Measurements from ENCODE around the gene P2RY2.

GRCh38 chr11:73200256-73200655, 17.8 kb upstream of the P2RY2 start:
- TF ChIP-seq, protein P1, sequence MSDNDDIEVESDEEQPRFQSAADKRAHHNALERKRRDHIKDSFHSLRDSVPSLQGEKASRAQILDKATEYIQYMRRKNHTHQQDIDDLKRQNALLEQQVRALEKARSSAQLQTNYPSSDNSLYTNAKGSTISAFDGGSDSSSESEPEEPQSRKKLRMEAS (CRISPR knock-in tag; IDR thresholded peaks at IDR 0.05): no peak
- TF ChIP-seq TEAD4 (CRISPR knock-in tag; IDR thresholded peaks at IDR 0.05): no peak
- no peak for TF ChIP-seq CTCF (IDR thresholded peaks at IDR 0.05)
- TF ChIP-seq, protein P2, sequence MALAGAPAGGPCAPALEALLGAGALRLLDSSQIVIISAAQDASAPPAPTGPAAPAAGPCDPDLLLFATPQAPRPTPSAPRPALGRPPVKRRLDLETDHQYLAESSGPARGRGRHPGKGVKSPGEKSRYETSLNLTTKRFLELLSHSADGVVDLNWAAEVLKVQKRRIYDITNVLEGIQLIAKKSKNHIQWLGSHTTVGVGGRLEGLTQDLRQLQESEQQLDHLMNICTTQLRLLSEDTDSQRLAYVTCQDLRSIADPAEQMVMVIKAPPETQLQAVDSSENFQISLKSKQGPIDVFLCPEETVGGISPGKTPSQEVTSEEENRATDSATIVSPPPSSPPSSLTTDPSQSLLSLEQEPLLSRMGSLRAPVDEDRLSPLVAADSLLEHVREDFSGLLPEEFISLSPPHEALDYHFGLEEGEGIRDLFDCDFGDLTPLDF (CRISPR knock-in tag; IDR thresholded peaks at IDR 0.05): no peak
- no peak for TF ChIP-seq ZMAT4 (CRISPR knock-in tag; IDR thresholded peaks at IDR 0.05)
- TF ChIP-seq NR2C2 (CRISPR knock-in tag; IDR thresholded peaks at IDR 0.05): no peak
- no peak for TF ChIP-seq FOXP4 (CRISPR knock-in tag; IDR thresholded peaks at IDR 0.05)
- TF ChIP-seq, protein P3, sequence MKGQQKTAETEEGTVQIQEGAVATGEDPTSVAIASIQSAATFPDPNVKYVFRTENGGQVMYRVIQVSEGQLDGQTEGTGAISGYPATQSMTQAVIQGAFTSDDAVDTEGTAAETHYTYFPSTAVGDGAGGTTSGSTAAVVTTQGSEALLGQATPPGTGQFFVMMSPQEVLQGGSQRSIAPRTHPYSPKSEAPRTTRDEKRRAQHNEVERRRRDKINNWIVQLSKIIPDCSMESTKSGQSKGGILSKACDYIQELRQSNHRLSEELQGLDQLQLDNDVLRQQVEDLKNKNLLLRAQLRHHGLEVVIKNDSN (CRISPR knock-in tag; IDR thresholded peaks at IDR 0.05): no peak
- no peak for TF ChIP-seq NFE2L1 (CRISPR knock-in tag; IDR thresholded peaks at IDR 0.05)
- no peak for TF ChIP-seq TEAD1 (CRISPR knock-in tag; IDR thresholded peaks at IDR 0.05)

Data from WTC11 (cell line).